GM03348 (cell line): ENCODE results near the gene VWA8.
"Not testable (repeated sequence)": the region's sequence is repeated elsewhere in the genome, so short reads cannot be mapped to it uniquely, and the experiment has no call there.

Experiments
- DNase-seq: peaks from one replicate; pipeline ENCODE4 v3.0.0; 2012; ENCODE audit warnings: low spot score

VWA8 gene

GRCh38 chr13:41922894-41923293 lies 38.0 kb downstream of the VWA8 start:
- DNase-seq = not testable (repeated sequence)

GRCh38 chr13:41919741-41920487 lies 41.0 kb downstream of the VWA8 start:
- no peak for DNase-seq

GRCh38 chr13:41919031-41919740 lies 41.7 kb downstream of the VWA8 start:
- DNase-seq = no peak

GRCh38 chr13:41917641-41918040 lies 43.3 kb downstream of the VWA8 start:
- peak; percentile 53 for DNase-seq

- DNase-seq = peak; percentile 61
Observed at GRCh38 chr13:41916173-41916954, 44.5 kb downstream of the VWA8 start.

GRCh38 chr13:41915081-41915480 lies 45.8 kb downstream of the VWA8 start:
- no peak for DNase-seq

GRCh38 chr13:41914552-41914951 lies 46.4 kb downstream of the VWA8 start:
- no peak for DNase-seq

- DNase-seq = no peak
Observed at GRCh38 chr13:41909506-41909905, 51.4 kb downstream of the VWA8 start.

GRCh38 chr13:41905600-41906254 lies 55.2 kb downstream of the VWA8 start:
- DNase-seq = peak; percentile 52

GRCh38 chr13:41900918-41901317 lies 60.0 kb downstream of the VWA8 start:
- DNase-seq = no peak

GRCh38 chr13:41898411-41898810 lies 62.5 kb downstream of the VWA8 start:
- not testable (repeated sequence) for DNase-seq

- DNase-seq = no peak
Observed at GRCh38 chr13:41897126-41897525, 63.8 kb downstream of the VWA8 start.

- no peak for DNase-seq
Observed at GRCh38 chr13:41895478-41895877, 65.4 kb downstream of the VWA8 start.

GRCh38 chr13:41891119-41891518 lies 69.8 kb downstream of the VWA8 start:
- no peak for DNase-seq

GRCh38 chr13:41883147-41883546 lies 77.8 kb downstream of the VWA8 start:
- DNase-seq = no peak

- DNase-seq = not testable (repeated sequence)
Observed at GRCh38 chr13:41881890-41882289, 79.0 kb downstream of the VWA8 start.

- no peak for DNase-seq
Observed at GRCh38 chr13:41880966-41881365, 79.9 kb downstream of the VWA8 start.

- no peak for DNase-seq
Observed at GRCh38 chr13:41864658-41865057, 96.3 kb downstream of the VWA8 start.

GRCh38 chr13:41862659-41863058 lies 98.2 kb downstream of the VWA8 start:
- not testable (repeated sequence) for DNase-seq

- DNase-seq = no peak
Observed at GRCh38 chr13:41859565-41859964, 101.3 kb downstream of the VWA8 start.

GRCh38 chr13:41858780-41859179 lies 102.1 kb downstream of the VWA8 start:
- DNase-seq = no peak

- no peak for DNase-seq
Observed at GRCh38 chr13:41854758-41855157, 106.2 kb downstream of the VWA8 start.
